ENCODE measurements around the gene PGBD4. TPM values are rescaled to one million over a fixed set of nuclear protein-coding genes. Genes with fewer than 3 reads are reported as not detected.

Gene PGBD4
- 2.6 and 3.0 TPM in 2 replicates for total RNA-seq
- polyA plus RNA-seq = 1.4 and 1.6 TPM in 2 replicates
- 0.93 and 0.96 TPM in 2 replicates for polyA plus RNA-seq (2012)
- polyA minus RNA-seq (ENCODE audit: low replicate concordance) = 0.96 and 0.98 TPM in 2 replicates

GRCh38 chr15:34101366-34102174 is at the start of gene PGBD4, which contains the start of gene EMC7:
PGBD4 (plus strand) TSS chr15:34102083; CDS start chr15:34102532, 449 bp downstream.
EMC7 (minus strand) TSS chr15:34101862; CDS start chr15:34101839, 23 bp downstream.
- Histone ChIP-seq H3K9ac (ENCODE audit: insufficient read depth, low read length) (peak within 1 kb of the TSS; percentile 96), H3K4me2 (ENCODE audit: extremely low read depth, insufficient read depth, low read length) (peak within 1 kb of the TSS; percentile 98), H3K4me1 (ENCODE audit: control insufficient read depth, extremely low read depth, insufficient read depth, low read length) (peaks cover 5% of the 10 kb centered on the region), H3K36me3 (ENCODE audit: control insufficient read depth, insufficient read depth, low read length) (peaks cover 2% of the 10 kb centered on the region), H3K9me3 (ENCODE audit: control insufficient read depth, insufficient read depth, low read depth, low read length) (no peaks in the 10 kb centered on the region), H3K4me3 (replicated peaks in 1 of 4; ENCODE audit: control extremely low read depth in 1 of 4, insufficient read depth in 1 of 4, low read depth in 3 of 4, low read length in 4 of 4) (peak within 1 kb of the TSS; percentile 81 to 93 (median 86)), H3K79me2 (ENCODE audit: control insufficient read depth, insufficient read depth, low read length) (peaks cover 39% of the 10 kb centered on the region), H3K27me3 (ENCODE audit: control insufficient read depth, insufficient read depth, low read length) (no peaks in the 10 kb centered on the region), H4K20me1 (ENCODE audit: control insufficient read depth, extremely low read depth, insufficient read depth, low read length) (no peaks in the 10 kb centered on the region), H2AFZ (ENCODE audit: low read length) (peak within 1 kb of the TSS; percentile 98), H3K27ac (ENCODE audit: insufficient read depth, low read length) (peak within 1 kb of the TSS; percentile 92)
- TF ChIP-seq CTCF (conservative IDR thresholded peaks at IDR 0.05 in 1 of 2, IDR thresholded peaks at IDR 0.05 in 1 of 2; ENCODE audit: low read depth in 1 of 2, low read length in 2 of 2) = no peak
- no peak for TF ChIP-seq EZH2 (IDR thresholded peaks at IDR 0.05; ENCODE audit: low read length, missing control alignments)
- peak; percentile 99 to 100 for DNase-seq (ENCODE audit: low read depth in 2 of 2)

- Histone ChIP-seq H3K9me3 (ENCODE audit: control insufficient read depth, insufficient read depth, low read depth, low read length) (no peaks in the 10 kb centered on the region), H4K20me1 (ENCODE audit: control insufficient read depth, extremely low read depth, insufficient read depth, low read length) (no peaks in the 10 kb centered on the region), H3K9ac (ENCODE audit: insufficient read depth, low read length) (no peak overlapping the region), H3K79me2 (ENCODE audit: control insufficient read depth, insufficient read depth, low read length) (no peaks in the 10 kb centered on the region), H2AFZ (ENCODE audit: low read length) (no peak overlapping the region), H3K4me1 (ENCODE audit: control insufficient read depth, extremely low read depth, insufficient read depth, low read length) (no peaks in the 10 kb centered on the region), H3K36me3 (ENCODE audit: control insufficient read depth, insufficient read depth, low read length) (no peaks in the 10 kb centered on the region), H3K4me3 (replicated peaks in 1 of 4; ENCODE audit: control extremely low read depth in 1 of 4, insufficient read depth in 1 of 4, low read depth in 3 of 4, low read length in 4 of 4) (no peak overlapping the region), H3K4me2 (ENCODE audit: extremely low read depth, insufficient read depth, low read length) (no peak overlapping the region), H3K27ac (ENCODE audit: insufficient read depth, low read length) (no peak overlapping the region), H3K27me3 (ENCODE audit: control insufficient read depth, insufficient read depth, low read length) (no peaks in the 10 kb centered on the region)
- TF ChIP-seq EZH2 (IDR thresholded peaks at IDR 0.05; ENCODE audit: low read length, missing control alignments) (no peak), CTCF (conservative IDR thresholded peaks at IDR 0.05 in 1 of 2, IDR thresholded peaks at IDR 0.05 in 1 of 2; ENCODE audit: low read depth in 1 of 2, low read length in 2 of 2) (no peak)
- no peak for DNase-seq (ENCODE audit: low read depth in 2 of 2)
These were observed 47.7 kb upstream of the PGBD4 start for GRCh38 chr15:34054081-34054707.

- H3K9me3 ChIP-seq (ENCODE audit: control insufficient read depth, insufficient read depth, low read depth, low read length) = no peaks in the 10 kb centered on the region
- H3K27me3 ChIP-seq (ENCODE audit: control insufficient read depth, insufficient read depth, low read length) = no peaks in the 10 kb centered on the region
- no peaks in the 10 kb centered on the region for H4K20me1 ChIP-seq (ENCODE audit: control insufficient read depth, extremely low read depth, insufficient read depth, low read length)
- no peaks in the 10 kb centered on the region for H3K4me1 ChIP-seq (ENCODE audit: control insufficient read depth, extremely low read depth, insufficient read depth, low read length)
- H3K9ac ChIP-seq (ENCODE audit: insufficient read depth, low read length) = no peak overlapping the region
- peak overlapping the region; percentile 25 for H3K27ac ChIP-seq (ENCODE audit: insufficient read depth, low read length)
- no peaks in the 10 kb centered on the region for H3K79me2 ChIP-seq (ENCODE audit: control insufficient read depth, insufficient read depth, low read length)
- H3K4me3 ChIP-seq (replicated peaks in 1 of 4; ENCODE audit: control extremely low read depth in 1 of 4, insufficient read depth in 1 of 4, low read depth in 3 of 4, low read length in 4 of 4) = no peak overlapping the region
- H3K36me3 ChIP-seq (ENCODE audit: control insufficient read depth, insufficient read depth, low read length) = no peaks in the 10 kb centered on the region
- DNase-seq (ENCODE audit: low read depth in 2 of 2) = peak; percentile 53 to 95
- H2AFZ ChIP-seq (ENCODE audit: low read length) = peak overlapping the region; percentile 29
- no peak overlapping the region for H3K4me2 ChIP-seq (ENCODE audit: extremely low read depth, insufficient read depth, low read length)
- TF ChIP-seq EZH2 (IDR thresholded peaks at IDR 0.05; ENCODE audit: low read length, missing control alignments) = no peak
- no peak for TF ChIP-seq CTCF (conservative IDR thresholded peaks at IDR 0.05 in 1 of 2, IDR thresholded peaks at IDR 0.05 in 1 of 2; ENCODE audit: low read depth in 1 of 2, low read length in 2 of 2)
These were observed 45.9 kb upstream of the PGBD4 start for GRCh38 chr15:34055868-34056595.

Measured in fibroblast of lung (primary cell).